ENCODE data around the gene LAMA2.

DNA sequence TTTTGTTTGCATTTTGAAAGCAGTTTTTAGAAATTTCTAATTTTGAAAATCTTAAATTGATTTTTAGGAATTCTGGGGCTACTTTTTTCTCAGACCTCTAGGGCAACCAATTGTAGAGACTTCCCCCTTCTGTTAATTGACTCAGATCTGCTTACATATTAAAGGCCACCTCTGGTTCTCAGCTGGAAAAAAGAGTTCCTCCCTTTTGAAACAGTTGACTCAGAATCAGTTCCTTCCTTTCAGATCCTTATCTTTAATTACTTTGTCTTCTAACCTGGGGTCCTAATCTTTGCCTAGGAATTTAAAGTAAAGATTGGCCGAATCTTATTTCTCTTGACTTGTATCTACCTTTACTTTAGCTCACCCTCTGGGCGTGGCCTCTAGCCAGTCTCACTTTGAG lies 146.8 kb downstream of the LAMA2 start:
- TF ChIP-seq, protein P1, sequence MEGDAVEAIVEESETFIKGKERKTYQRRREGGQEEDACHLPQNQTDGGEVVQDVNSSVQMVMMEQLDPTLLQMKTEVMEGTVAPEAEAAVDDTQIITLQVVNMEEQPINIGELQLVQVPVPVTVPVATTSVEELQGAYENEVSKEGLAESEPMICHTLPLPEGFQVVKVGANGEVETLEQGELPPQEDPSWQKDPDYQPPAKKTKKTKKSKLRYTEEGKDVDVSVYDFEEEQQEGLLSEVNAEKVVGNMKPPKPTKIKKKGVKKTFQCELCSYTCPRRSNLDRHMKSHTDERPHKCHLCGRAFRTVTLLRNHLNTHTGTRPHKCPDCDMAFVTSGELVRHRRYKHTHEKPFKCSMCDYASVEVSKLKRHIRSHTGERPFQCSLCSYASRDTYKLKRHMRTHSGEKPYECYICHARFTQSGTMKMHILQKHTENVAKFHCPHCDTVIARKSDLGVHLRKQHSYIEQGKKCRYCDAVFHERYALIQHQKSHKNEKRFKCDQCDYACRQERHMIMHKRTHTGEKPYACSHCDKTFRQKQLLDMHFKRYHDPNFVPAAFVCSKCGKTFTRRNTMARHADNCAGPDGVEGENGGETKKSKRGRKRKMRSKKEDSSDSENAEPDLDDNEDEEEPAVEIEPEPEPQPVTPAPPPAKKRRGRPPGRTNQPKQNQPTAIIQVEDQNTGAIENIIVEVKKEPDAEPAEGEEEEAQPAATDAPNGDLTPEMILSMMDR (IDR thresholded peaks at IDR 0.05; ENCODE audit: insufficient read depth, low read depth, low read length) = no peak
- no peak for TF ChIP-seq EZH2 (IDR thresholded peaks at IDR 0.05; ENCODE audit: insufficient read depth, low read length)
